Brain microvascular endothelial cell (primary cell): ENCODE results near the gene CLEC18C.
A peak's percentile ranks its signal among the peaks of the same experiment; 100 is the strongest.
"Not testable (repeated sequence)": the region's sequence is repeated elsewhere in the genome, so short reads cannot be mapped to it uniquely, and the experiment has no call there.

Experiments
- DNase-seq: peaks from one replicate; pipeline ENCODE4 v3.0.0-alpha.2; 2020
- H3K27ac ChIP-seq: fragments of 250-450 bp; sonication (Bioruptor Pico); 2 replicates; pipeline ENCODE4 v1.5.1; 2020; ENCODE audit warnings: mild to moderate bottlenecking, moderate library complexity
- H3K27me3 ChIP-seq: fragments of 250-450 bp; sonication (Bioruptor Pico); replicated peaks from 2 replicates; pipeline ENCODE4 v1.5.1; 2020; ENCODE audit warnings: mild to moderate bottlenecking
- H3K36me3 ChIP-seq: fragments of 250-450 bp; sonication (Bioruptor Pico); replicated peaks from 2 replicates; pipeline ENCODE4 v1.5.1; 2020; ENCODE audit warnings: mild to moderate bottlenecking
- H3K4me3 ChIP-seq: 2 replicates; pipeline ENCODE4 v1.5.1; 2011; ENCODE audit warnings: low read depth, mild to moderate bottlenecking, control low read depth, low read length, moderate library complexity
- in situ Hi-C: cut with HindIII; loops from 2 replicates; pipeline ENCODE4 v1.10.0; 2017; ENCODE audit warnings: low sequenced_read_pairs, low pct_ligation_motif_present
- TF ChIP-seq, protein P1 (sequence below): IDR thresholded peaks from 2 replicates; pipeline ENCODE4 v1.5.1; 2011; ENCODE audit warnings: low read depth, mild to moderate bottlenecking, moderate library complexity, low read length, control low read depth, inconsistent platforms; ENCODE audit errors: missing control alignments

Gene CLEC18C

DNA sequence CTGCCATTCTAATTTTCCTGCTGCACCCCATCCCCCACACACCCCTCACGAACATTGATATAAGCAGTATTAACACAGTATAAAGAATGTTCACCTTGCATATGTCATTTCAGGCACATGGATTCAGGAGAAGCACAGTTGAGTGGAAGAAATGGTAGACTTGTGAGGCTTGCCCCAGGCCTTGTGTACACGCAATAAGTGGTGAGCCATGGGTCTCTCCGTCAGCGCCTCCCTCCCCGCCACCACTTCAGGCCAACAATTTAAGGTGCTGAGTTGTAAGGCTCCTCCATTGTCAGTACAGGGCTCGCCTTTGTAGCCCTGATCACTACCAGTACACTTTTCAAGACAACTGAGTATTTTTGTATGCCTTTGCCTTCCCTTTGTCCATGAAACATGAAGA is 12.2 kb upstream of the CLEC18C start:
- in situ Hi-C loops: no loop called here
- Histone ChIP-seq H3K36me3 (peaks cover 7% of the 10 kb centered on the region), H3K27me3 (no peaks in the 10 kb centered on the region), H3K4me3 (no peak overlapping the region), H3K27ac (no peak overlapping the region)
- TF ChIP-seq, protein P1, sequence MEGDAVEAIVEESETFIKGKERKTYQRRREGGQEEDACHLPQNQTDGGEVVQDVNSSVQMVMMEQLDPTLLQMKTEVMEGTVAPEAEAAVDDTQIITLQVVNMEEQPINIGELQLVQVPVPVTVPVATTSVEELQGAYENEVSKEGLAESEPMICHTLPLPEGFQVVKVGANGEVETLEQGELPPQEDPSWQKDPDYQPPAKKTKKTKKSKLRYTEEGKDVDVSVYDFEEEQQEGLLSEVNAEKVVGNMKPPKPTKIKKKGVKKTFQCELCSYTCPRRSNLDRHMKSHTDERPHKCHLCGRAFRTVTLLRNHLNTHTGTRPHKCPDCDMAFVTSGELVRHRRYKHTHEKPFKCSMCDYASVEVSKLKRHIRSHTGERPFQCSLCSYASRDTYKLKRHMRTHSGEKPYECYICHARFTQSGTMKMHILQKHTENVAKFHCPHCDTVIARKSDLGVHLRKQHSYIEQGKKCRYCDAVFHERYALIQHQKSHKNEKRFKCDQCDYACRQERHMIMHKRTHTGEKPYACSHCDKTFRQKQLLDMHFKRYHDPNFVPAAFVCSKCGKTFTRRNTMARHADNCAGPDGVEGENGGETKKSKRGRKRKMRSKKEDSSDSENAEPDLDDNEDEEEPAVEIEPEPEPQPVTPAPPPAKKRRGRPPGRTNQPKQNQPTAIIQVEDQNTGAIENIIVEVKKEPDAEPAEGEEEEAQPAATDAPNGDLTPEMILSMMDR: no peak
- DNase-seq: no peak

DNA sequence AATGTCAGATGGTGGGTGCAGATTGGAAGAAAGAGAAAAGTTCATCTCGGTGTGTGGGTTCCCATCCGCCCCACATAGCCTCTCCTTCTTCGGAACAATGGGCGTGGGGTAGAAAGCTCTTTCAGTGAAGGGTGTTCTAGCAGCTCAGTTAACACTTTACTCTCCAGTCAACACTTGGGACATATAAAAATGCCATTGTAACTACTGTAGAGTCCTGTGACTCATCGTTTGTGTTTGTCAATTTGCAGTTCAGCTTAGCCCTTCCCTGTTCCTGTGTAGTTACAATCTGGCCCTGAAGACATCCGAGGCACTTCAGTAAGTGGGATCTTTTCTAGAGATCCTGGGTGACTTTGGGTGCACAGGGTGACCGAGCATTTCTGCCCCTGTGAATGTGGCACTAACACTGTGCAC is 11.5 kb upstream of the CLEC18C start:
- in situ Hi-C loops: no loop called here
- Histone ChIP-seq H3K27ac (no peak overlapping the region), H3K36me3 (peaks cover 7% of the 10 kb centered on the region), H3K4me3 (no peak overlapping the region), H3K27me3 (no peaks in the 10 kb centered on the region)
- TF ChIP-seq, protein P1: no peak
- DNase-seq: peak; percentile 47

DNA sequence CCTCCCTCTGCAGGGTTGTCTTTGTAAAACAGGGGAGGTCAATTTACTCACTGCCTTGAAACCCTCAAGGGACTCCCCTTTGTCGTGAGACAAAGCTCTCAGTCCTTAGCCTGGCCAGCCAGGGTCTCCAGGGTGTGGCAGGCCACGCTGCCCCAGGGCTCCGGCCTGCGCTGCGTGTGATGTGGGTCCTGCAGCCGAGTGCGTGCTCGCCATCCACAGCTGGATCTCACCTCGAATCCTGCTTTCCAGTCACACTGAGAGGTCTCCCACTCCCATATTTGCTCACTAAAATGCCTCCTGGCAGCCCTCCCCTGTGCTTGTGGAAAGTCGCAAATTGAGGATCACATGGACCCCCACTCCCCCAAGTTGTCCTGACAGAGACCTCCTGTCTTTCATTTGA is 10.0 kb upstream of the CLEC18C start:
- H3K27ac ChIP-seq: no peak overlapping the region
- in situ Hi-C loops: no loop called here
- H3K36me3 ChIP-seq: peaks cover under 1% of the 10 kb centered on the region
- H3K27me3 ChIP-seq: no peaks in the 10 kb centered on the region
- TF ChIP-seq, protein P1: no peak
- H3K4me3 ChIP-seq: no peak overlapping the region
- DNase-seq: no peak

DNA sequence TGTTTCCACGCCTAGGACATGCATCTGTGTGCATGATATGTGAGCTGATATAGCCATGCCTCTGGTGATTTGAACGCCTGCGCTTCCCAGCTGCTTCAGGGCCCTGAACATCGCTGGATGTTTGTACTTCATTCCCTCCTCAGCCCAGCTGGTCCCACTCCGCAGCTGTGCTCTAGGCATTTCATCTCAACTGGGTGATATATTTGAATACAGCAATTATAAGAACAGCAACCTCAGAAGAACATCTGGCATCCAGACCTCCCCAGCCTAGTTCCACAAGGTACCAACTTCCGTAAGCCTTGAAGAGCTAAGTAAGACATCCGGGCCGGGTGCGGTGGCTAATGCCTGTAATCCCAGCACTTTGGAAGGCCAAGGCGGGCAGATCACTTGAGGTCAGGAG is 6.9 kb upstream of the CLEC18C start:
- H3K27ac ChIP-seq, H3K4me3 ChIP-seq, in situ Hi-C loops, H3K36me3 ChIP-seq, H3K27me3 ChIP-seq, DNase-seq: not testable (repeated sequence)

DNA sequence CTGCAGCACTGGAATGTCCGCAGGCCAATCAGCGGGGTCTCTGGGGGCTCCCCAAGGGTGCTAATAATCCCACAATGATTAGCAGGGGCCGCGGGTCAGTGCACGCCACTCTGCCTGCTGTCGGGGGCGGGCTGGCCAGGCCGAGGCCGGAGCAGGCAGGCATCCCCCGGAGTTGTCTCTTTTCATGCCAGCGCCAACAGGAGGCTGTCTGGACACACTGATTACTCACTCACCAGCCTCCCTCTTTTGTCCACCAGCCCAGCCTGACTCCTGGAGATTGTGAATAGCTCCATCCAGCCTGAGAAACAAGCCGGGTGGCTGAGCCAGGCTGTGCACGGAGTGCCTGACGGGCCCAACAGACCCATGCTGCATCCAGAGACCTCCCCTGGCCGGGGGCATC is 329 bp downstream of the CLEC18C start:
- H3K4me3 ChIP-seq, H3K36me3 ChIP-seq, H3K27ac ChIP-seq, in situ Hi-C loops, DNase-seq, H3K27me3 ChIP-seq: not testable (repeated sequence)

DNA sequence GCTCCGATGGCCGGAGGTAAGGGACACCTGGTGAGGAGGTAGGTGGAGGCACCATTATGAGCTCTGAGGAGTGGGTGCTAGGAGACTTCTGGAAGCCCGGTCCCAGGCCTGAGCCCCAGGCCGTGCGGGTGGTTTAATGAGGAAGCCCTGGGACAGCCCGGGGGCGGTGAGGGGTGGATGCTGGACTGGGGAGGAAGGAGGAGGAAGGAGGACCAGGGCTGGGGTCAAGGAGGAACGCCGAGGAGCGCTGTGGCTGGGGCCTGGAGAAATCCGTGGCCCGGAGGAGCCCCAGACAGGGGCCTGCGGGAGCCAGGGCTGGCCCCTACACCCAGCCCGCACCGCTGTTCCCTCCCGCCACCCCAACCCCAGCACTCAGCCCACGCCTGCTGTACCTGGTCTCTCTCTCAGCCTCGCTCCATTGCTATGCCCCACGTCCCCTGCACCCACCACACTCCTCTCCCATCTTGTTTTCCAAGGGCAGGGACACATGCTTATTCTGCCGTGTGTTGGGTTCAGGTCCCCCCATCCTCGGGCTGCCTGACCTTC is 873 bp downstream of the CLEC18C start:
- H3K27me3 ChIP-seq, DNase-seq, in situ Hi-C loops, H3K36me3 ChIP-seq, H3K27ac ChIP-seq, H3K4me3 ChIP-seq: not testable (repeated sequence)

DNA sequence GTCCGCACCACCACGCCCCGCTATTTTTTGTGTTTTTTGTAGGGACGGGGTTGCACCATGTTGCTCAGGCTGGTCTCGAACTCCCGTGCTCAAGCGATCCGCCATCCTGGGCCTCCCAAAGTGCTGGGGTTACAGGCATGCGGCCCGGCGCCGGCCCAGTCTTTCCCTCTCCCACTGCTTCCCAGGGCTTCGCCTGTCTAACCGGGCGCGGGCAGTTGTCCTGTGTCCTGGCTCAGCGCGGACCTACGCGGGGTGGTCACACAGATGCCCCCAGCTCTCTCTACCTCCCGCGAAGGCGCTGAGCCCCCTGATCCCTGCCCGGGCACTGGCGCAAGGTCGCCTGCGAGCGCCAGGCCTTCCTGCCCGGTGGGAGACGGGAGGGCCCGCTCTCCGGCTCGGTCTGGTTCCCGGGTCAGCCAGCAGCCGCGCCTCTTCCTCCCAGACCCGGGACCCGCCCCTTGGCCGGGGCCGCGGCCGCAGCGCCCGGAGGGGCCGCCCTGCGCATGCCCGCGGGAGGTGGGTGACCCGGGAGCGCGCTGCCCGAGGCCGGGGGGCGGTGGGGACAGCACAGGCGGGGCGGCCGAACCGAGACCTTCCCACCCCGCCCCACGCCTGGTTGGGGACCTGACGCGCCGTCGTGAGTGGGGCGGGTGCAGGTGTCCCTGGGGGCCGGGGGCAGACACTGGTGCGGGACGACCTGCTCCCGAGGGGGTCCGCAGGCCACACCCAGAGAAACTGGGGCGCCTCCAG is 14.4 kb downstream of the CLEC18C start:
- peak overlapping the region; percentile 24 for H3K4me3 ChIP-seq
- DNase-seq, H3K36me3 ChIP-seq, in situ Hi-C loops, H3K27ac ChIP-seq, H3K27me3 ChIP-seq: not testable (repeated sequence)

DNA sequence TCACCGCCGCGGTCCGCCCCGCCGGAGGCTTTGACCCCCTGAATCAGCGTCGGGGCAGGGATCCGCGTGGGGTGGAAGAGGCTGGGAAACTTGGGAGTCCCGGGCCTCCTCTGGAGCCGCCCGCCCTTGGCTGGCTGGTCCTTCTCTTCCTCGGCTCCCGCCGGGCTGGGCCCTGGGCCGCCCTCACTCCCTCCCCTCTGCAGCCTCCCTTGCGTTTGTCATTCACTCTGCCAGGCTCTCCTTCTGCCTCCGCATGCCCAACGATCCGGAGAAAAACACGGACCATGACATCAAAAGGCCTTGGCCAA is 15.0 kb downstream of the CLEC18C start:
- peak overlapping the region; percentile 24 for H3K4me3 ChIP-seq
- H3K36me3 ChIP-seq, H3K27ac ChIP-seq, in situ Hi-C loops, H3K27me3 ChIP-seq, DNase-seq: not testable (repeated sequence)

DNA sequence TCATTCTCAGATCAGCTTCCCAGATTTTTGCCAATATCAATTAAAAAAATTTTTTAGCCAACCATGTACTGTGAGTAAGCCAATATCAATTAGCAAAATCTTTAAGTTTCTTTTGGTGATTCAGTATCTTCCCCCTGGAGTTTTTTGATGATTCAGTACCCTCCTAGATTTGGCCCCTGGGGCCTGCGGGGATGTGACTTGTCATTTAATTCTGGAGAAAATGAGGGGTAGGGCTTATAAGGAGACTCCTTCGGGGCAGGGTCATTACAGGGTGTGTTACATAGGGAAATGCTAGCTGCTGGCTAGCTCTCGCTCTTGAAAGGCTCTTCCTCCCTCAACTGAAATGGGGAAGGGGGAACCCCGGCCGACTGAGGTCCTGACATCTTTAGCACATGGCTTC is 17.0 kb downstream of the CLEC18C start:
- DNase-seq, H3K27me3 ChIP-seq, in situ Hi-C loops, H3K27ac ChIP-seq, H3K4me3 ChIP-seq, H3K36me3 ChIP-seq: not testable (repeated sequence)

DNA sequence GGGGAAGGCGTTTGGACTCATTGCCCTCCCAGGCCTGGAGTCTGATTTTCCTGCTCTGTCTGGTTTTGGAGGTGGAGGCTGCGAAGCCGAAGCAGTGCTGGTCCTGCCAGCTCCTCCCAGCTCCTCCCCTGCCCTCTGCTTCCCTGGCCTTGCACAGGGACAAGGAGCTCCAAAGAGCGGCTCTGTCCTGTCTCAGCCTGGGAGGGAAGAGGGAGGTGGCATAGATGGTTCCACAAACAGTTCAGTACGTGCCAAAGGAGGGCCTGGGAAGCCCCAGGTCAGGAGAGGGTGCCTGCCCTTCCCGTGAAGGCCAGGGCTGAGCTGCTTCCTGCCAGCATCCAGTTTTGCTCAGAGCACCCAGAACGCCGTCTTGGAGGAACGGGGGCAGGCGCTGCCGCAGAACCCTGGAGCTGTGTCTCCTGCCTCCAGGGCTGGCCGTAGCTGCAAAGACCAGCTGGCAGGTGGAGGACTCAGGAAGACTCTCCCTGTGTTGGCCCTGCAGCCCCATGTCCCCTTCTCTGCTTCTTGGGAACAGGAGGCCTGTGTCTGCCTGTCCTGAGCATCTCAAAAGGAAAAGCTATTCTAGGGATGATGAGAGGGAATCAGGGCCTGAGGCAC is 23.2 kb downstream of the CLEC18C start:
- H3K27ac ChIP-seq: not testable (repeated sequence)

DNA sequence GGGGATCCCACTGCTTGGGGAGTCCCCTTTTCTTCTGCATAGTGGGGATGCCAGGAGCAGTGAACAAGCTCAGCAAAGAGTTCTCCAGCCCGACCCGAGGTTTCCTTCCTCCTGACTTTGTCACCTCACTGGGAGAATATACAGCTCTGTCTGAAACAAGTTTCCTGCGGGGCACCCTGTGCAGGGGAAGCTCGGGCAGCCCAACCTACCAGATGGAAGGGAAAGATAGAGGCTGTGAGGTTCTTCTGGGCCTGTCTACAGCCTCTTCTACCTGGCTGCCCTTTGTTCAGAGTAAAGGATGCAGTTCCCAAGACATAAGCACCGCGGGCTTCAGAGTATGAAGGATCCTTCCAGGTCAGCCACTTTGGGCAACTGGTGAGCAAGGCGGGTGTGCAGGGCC is 24.0 kb downstream of the CLEC18C start:
- H3K27me3 ChIP-seq, H3K36me3 ChIP-seq, DNase-seq, H3K27ac ChIP-seq, H3K4me3 ChIP-seq, in situ Hi-C loops: not testable (repeated sequence)

More for the DNA sequence above, 23.2 kb downstream of the CLEC18C start:
- H3K4me3 ChIP-seq, in situ Hi-C loops, H3K36me3 ChIP-seq, H3K27me3 ChIP-seq, DNase-seq: not testable (repeated sequence)
